H1 (cell line): ENCODE data around the gene ZNF81. TPM values are rescaled to one million over a fixed set of nuclear protein-coding genes. Genes with fewer than 3 reads are reported as not detected.

Source experiments
- FOSL1 ChIP-seq: IDR thresholded peaks from 2 replicates; pipeline ENCODE4 v1.6.1; 2011; ENCODE audit warnings: mild to moderate bottlenecking, low read depth, low read length, moderate library complexity; ENCODE audit not compliant: insufficient read depth
- GABPA ChIP-seq: IDR thresholded peaks from 2 replicates; pipeline ENCODE4 v1.6.1; 2011; ENCODE audit warnings: mild to moderate bottlenecking, low read length, moderate library complexity, borderline replicate concordance; ENCODE audit not compliant: insufficient read depth
- JUN ChIP-seq: IDR thresholded peaks from 2 replicates; pipeline ENCODE4 v1.6.1; 2011; ENCODE audit warnings: low read depth, mild to moderate bottlenecking, improper control_type of control experiment, low read length
- JUND ChIP-seq: IDR thresholded peaks from 2 replicates; pipeline ENCODE4 v1.6.1; 2011; ENCODE audit warnings: mild to moderate bottlenecking, improper control_type of control experiment, low read length
- KDM4A ChIP-seq: IDR thresholded peaks from one replicate; pipeline ENCODE4 v1.7.1; 2012; ENCODE audit warnings: low read depth, mild to moderate bottlenecking, moderate library complexity, low read length, inconsistent platforms; ENCODE audit not compliant: severe bottlenecking
- KDM5A ChIP-seq: fragments of 200-600 bp; IDR thresholded peaks from 2 replicates; pipeline ENCODE4 v1.7.1; 2012; ENCODE audit warnings: mild to moderate bottlenecking, low read length, inconsistent platforms, mixed read lengths
- MAFK ChIP-seq: IDR thresholded peaks from 2 replicates; pipeline ENCODE4 v1.6.1; 2012; ENCODE audit warnings: low read depth, mild to moderate bottlenecking, improper control_type of control experiment, low read length
- PHF8 ChIP-seq: fragments of 200-600 bp; sonication (generic); conservative IDR thresholded peaks from 2 replicates; pipeline ENCODE4 v1.7.1; 2012; ENCODE audit warnings: low read depth, mild to moderate bottlenecking, inconsistent platforms, low read length, moderate library complexity
- POLR2A ChIP-seq, 2 experiments: IDR thresholded peaks; 1 replicate in 1 of 2; 2 replicates in 1 of 2; pipeline ENCODE4 v1.6.1; 2011; ENCODE audit warnings: low read depth in 2 of 2, low read length in 2 of 2, mild to moderate bottlenecking in 2 of 2; ENCODE audit errors: control extremely low read depth in 1 of 2
- POLR2AphosphoS5 ChIP-seq: IDR thresholded peaks from 2 replicates; pipeline ENCODE4 v1.6.1; 2011; ENCODE audit warnings: low read depth, low read length
- RFX5 ChIP-seq: IDR thresholded peaks from 2 replicates; pipeline ENCODE4 v1.6.1; 2011; ENCODE audit warnings: low read depth, low read length, improper control_type of control experiment, borderline replicate concordance
- RXRA ChIP-seq: IDR thresholded peaks from 2 replicates; pipeline ENCODE4 v1.6.1; 2011; ENCODE audit warnings: low read depth, mild to moderate bottlenecking, low read length, moderate library complexity; ENCODE audit not compliant: insufficient read depth
- SIRT6 ChIP-seq: IDR thresholded peaks from one replicate; pipeline ENCODE4 v1.7.1; 2012; ENCODE audit warnings: low read length, inconsistent platforms
- SIX5 ChIP-seq: IDR thresholded peaks from 2 replicates; pipeline ENCODE4 v1.6.1; 2011; ENCODE audit warnings: mild to moderate bottlenecking, low read depth, low read length
- SP1 ChIP-seq: IDR thresholded peaks from 2 replicates; pipeline ENCODE4 v1.6.1; 2011; ENCODE audit warnings: low read depth, low read length
- SP4 ChIP-seq: IDR thresholded peaks from 2 replicates; pipeline ENCODE4 v1.6.1; 2012; ENCODE audit warnings: low read length, inconsistent platforms
- YY1 ChIP-seq: IDR thresholded peaks from 2 replicates; pipeline ENCODE4 v1.6.1; 2011; ENCODE audit warnings: low read depth, mild to moderate bottlenecking, low read length
- polyA plus RNA-seq, 7 experiments: library from polyadenylated mRNA; depleted of rRNA in 3 of 7; stranded (reverse) in 5 of 7; unstranded in 2 of 7; fragments of >200 nt in 5 of 7; fragments of 200-250 nt in 2 of 7; gene quantifications; 1 replicate in 5 of 7; 2 replicates in 1 of 7; 4 replicates in 1 of 7; pipeline versions ENCODE4 v1.2.1 to v1.2.3, GENCODE V29; 2011 to 2013; ENCODE audit warnings: missing spikeins in 2 of 7, mixed read lengths in 2 of 7
- total RNA-seq: library from RNA; stranded (reverse); fragmentation: NEBNext Ultra II Directional; extraction: Animal tissue kit (Norgen Biotek cat#: 25700); gene quantifications from 2 replicates; pipeline ENCODE4 v1.2.1, GENCODE V29; 2021
- TF ChIP-seq, protein P1 (sequence below): IDR thresholded peaks from 2 replicates; pipeline ENCODE4 v1.6.1; 2012; ENCODE audit warnings: inconsistent platforms

ZNF81 gene
- total and polyA plus RNA-seq, 2 of the 8 experiments (the other 6 are each of a cell fraction or from before 2014, with no cell fraction given) = 3.4 to 10.0 TPM

DNA sequence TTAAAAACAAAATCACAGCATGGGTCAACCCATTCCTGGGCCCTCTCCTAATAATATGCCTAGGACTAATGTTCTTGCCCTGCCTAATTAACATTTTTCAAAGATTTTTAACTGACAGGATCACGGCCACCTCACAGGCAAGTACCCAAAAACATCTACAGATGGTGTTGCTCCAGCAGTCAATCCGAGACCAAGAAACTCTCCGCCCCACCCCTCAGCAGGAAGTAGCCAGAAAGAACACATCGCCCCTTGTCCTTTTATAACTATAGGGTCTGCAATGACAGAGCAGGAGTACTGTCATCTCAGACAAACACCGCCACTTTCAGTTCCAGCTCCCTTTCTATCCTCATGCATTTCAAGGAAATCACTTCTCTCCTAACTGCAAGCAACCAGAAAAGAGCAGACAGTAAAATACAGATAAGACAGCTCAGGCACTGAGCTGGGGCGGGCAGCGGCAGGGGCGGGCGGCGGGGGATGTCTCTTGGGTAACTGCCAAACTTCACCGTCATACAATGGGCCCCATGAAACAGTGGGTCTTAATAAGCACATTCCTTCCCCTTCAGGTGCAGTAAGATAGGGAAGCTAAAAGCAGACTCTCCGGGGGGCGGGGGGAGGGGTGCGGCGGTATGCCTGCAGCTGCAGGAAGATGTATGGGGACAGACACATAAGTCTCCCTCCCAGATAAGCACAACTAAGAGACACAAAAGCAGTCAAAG is 99.7 kb downstream of the ZNF81 start (continued):
- no peak for TF ChIP-seq GABPA
- TF ChIP-seq SP1 = 0 out of 2 replicates have a peak, but pooled peaks have one; percentile 21
- no peak for TF ChIP-seq PHF8
- no peak for TF ChIP-seq KDM5A
- 0 out of 2 replicates have a peak, but pooled peaks have one; percentile 39 for TF ChIP-seq POLR2AphosphoS5
- no peak for TF ChIP-seq JUN
- no peak for TF ChIP-seq RFX5
- no peak for TF ChIP-seq SP4
- TF ChIP-seq FOSL1 = no peak
- no peak for TF ChIP-seq SIX5
- no peak for TF ChIP-seq RXRA
- TF ChIP-seq, protein P1, sequence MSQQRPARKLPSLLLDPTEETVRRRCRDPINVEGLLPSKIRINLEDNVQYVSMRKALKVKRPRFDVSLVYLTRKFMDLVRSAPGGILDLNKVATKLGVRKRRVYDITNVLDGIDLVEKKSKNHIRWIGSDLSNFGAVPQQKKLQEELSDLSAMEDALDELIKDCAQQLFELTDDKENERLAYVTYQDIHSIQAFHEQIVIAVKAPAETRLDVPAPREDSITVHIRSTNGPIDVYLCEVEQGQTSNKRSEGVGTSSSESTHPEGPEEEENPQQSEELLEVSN = no peak
- no peak for TF ChIP-seq YY1
- TF ChIP-seq KDM4A = no peak
- TF ChIP-seq SIRT6 = no peak
- no peak for TF ChIP-seq POLR2A (IDR thresholded peaks at IDR 0.05; ENCODE audit: control extremely low read depth in 1 of 2, low read depth in 2 of 2, low read length in 2 of 2)
- TF ChIP-seq MAFK = no peak
- no peak for TF ChIP-seq JUND
- TF ChIP-seq, all 59 proteins: peak for 4
